Esophagus muscularis mucosa (tissue), 4 donors: ENCODE results near the gene RNU5D-1.

Source experiments
- CTCF ChIP-seq, 3 experiments: fragments of 200-600 bp in 2 of 3; fragments of 450-650 bp in 1 of 3; sonication (generic) in 2 of 3; IDR thresholded peaks; one replicate each; pipeline ENCODE4 v1.5.1; 2017 to 2019; ENCODE audit warnings: antibody characterized with exemption in 3 of 3, mild to moderate bottlenecking in 2 of 3, moderate library complexity in 1 of 3
- EP300 ChIP-seq: sonication (generic); formaldehyde crosslinking; IDR thresholded peaks from one replicate; pipeline ENCODE4 v1.6.1; 2017; ENCODE audit warnings: antibody characterized with exemption
- POLR2A ChIP-seq: fragments of 450-650 bp; IDR thresholded peaks from one replicate; pipeline ENCODE4 v1.6.1; 2017; ENCODE audit warnings: antibody characterized with exemption, moderate library complexity, mild to moderate bottlenecking, low read depth
- POLR2AphosphoS5 ChIP-seq, 2 donors: sonication (generic); formaldehyde crosslinking; IDR thresholded peaks; one replicate each; pipeline ENCODE4 v1.6.1; 2017; ENCODE audit warnings: antibody characterized with exemption in 2 of 2

GRCh38 chr1:44714944-44715571, 15.9 kb downstream of the RNU5D-1 start:
- TF ChIP-seq CTCF (IDR thresholded peaks at IDR 0.05) = peak in 2 of 3 experiments; percentile 82 to 84
- TF ChIP-seq EP300 = no peak
- TF ChIP-seq POLR2AphosphoS5 (IDR thresholded peaks at IDR 0.05) = peak in 1 of 2 donors; percentile 36
- TF ChIP-seq POLR2A = no peak
